Skeletal muscle tissue (tissue), 4 donors: ENCODE data around the gene SF3B5. TPM values are rescaled to one million over a fixed set of nuclear protein-coding genes. Genes with fewer than 3 reads are reported as not detected.
"Not testable (repeated sequence)": the region's sequence is repeated elsewhere in the genome, so short reads cannot be mapped to it uniquely, and the experiment has no call there.

Source experiments
- H3K27ac ChIP-seq: one replicate; pipeline ENCODE4 v1.7.0; 2013; ENCODE audit warnings: mild to moderate bottlenecking, low read depth, low read length, inconsistent platforms
- H3K27me3 ChIP-seq, 3 donors: one replicate each; pipeline ENCODE4 v1.7.0; 2013; ENCODE audit warnings: low read length in 3 of 3; ENCODE audit not compliant: control insufficient read depth in 3 of 3, insufficient read depth in 3 of 3
- H3K36me3 ChIP-seq, 3 donors: one replicate each; pipeline ENCODE4 v1.7.0; 2013; ENCODE audit warnings: low read length in 3 of 3; ENCODE audit not compliant: control insufficient read depth in 3 of 3, insufficient read depth in 3 of 3
- H3K4me1 ChIP-seq, 3 donors: one replicate each; pipeline ENCODE4 v1.7.0; 2013; ENCODE audit warnings: low read length in 3 of 3, mild to moderate bottlenecking in 3 of 3; ENCODE audit not compliant: control insufficient read depth in 3 of 3, insufficient read depth in 3 of 3
- H3K4me3 ChIP-seq, 3 donors: one replicate each; pipeline ENCODE4 v1.7.0; 2013; ENCODE audit warnings: low read length in 3 of 3
- H3K9ac ChIP-seq, 3 donors: one replicate each; pipeline ENCODE4 v1.7.0; 2013; ENCODE audit warnings: low read length in 3 of 3, mild to moderate bottlenecking in 3 of 3, moderate library complexity in 2 of 3, low read depth in 1 of 3
- H3K9me3 ChIP-seq, 3 donors: one replicate each; pipeline ENCODE4 v1.7.0; 2013; ENCODE audit warnings: low read length in 3 of 3; ENCODE audit not compliant: control insufficient read depth in 3 of 3
- total RNA-seq: library from RNA; depleted of rRNA; stranded (reverse); fragments of >200 nt; gene quantifications from one replicate; pipeline ENCODE4 v1.2.3, GENCODE V29; 2014
- donor health status: Osteomylitis.

SF3B5 gene
- total RNA-seq, 1 donor from 2014 or later, result 71.5 TPM

DNA sequence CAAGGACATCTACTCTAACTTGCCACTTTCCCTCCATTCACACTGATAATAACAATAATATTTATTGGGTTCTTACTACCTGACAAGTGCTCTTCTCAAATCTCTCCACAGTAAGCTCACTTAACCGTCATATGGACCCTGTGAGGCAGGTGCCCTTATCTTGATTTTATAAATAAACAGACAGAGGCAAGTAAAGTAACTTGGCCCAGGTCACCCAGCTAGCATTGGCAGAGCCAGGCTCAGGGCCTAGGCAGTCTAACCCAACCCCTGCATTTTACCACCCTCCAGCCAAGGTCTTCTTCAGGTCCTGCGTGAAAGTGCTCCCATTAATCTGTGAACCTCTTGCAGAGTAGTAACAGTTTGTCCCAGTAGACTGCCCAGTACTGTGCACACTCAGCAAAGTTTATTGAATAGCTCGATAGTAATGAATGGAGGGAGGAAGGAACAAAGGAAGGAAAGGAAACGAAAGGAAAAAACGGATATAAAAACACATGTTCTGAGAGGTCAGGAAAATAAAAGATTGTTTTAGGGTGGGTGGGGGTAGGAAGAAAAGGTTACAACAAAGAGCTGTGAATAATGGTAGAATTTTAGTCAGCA is 38.0 kb upstream of the SF3B5 start:
- Histone ChIP-seq H3K27ac (no peak overlapping the region), H3K9me3 (no peaks in the 10 kb centered on the region), H3K36me3 (no peaks in the 10 kb centered on the region), H3K27me3 (no peaks in the 10 kb centered on the region), H3K4me1 (no peaks in the 10 kb centered on the region), H3K9ac (no peak overlapping the region), H3K4me3 (no peak overlapping the region)

DNA sequence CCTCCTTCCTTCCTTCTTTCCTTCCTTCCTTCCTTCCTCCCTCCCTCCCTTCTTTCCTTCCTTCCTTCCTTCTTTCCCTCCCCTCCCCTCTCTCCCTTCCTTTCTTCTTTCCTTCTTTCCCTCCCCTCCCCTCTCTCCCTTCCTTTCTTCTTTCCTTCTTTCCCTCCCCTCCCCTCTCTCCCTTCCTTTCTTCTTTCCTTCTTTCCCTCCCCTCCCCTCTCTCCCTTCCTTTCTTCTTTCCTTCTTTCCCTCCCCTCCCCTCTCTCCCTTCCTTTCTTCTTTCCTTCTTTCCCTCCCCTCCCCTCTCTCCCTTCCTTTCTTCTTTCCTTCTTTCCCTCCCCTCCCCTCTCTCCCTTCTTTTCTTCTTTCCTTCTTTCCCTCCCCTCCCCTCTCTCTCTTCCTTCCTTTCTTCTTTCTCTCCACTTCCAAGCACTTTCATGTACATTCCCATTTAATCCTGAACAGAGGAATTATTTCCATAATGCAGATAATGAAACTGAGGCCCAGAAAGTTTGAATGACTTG is 36.9 kb upstream of the SF3B5 start:
- not testable (repeated sequence) for H3K4me1 ChIP-seq, H3K4me3 ChIP-seq, H3K36me3 ChIP-seq, H3K9me3 ChIP-seq, H3K27ac ChIP-seq, H3K9ac ChIP-seq, H3K27me3 ChIP-seq

DNA sequence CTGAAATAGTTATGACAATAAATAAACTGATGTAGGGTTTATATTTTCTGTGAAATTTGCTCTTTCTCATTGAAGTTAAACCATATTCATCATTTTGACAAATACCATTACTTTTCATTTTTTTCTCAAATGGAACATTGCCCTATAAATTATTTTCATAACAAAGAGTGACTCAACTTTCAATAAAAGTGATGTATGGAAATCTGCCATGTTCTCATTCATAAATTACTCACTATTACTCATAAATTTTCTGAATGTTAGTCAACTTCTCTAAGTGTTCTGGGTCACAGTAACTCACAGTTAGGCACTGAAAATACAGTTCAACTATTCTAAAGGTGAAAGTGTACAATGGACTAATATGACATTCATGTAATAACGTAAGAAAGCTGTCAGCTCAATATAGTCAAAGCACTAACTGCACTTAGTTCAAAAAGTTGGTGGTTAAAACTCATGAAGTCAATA is 35.9 kb upstream of the SF3B5 start:
- no peaks in the 10 kb centered on the region for H3K9me3 ChIP-seq
- no peaks in the 10 kb centered on the region for H3K27me3 ChIP-seq

DNA sequence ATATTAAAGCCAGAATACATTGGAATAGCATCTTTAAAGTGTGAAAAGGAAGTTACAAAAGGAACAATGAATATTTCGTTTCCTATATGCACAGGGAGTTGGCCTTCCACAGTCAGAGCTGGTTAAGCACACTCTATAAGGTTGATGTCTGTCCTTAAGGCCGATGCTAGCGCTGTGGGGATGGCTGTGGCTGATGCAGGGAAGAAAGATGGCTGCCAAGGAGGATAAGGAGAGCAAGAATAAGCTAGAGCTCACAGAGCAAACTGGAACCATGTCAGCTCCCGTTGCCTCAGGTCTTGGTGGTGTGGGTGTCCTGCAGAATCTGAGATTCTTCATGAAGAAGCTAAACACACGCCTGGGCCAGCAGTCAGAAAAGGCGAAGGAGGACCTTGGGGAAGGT is 34.1 kb upstream of the SF3B5 start:
- Histone ChIP-seq H3K4me3 (no peak overlapping the region), H3K9me3 (no peaks in the 10 kb centered on the region), H3K9ac (no peak overlapping the region), H3K4me1 (no peaks in the 10 kb centered on the region), H3K27ac (no peak overlapping the region), H3K27me3 (no peaks in the 10 kb centered on the region), H3K36me3 (no peaks in the 10 kb centered on the region)

More for the DNA sequence above, 35.9 kb upstream of the SF3B5 start:
- no peak overlapping the region for H3K9ac ChIP-seq
- no peaks in the 10 kb centered on the region for H3K4me1 ChIP-seq
- H3K27ac ChIP-seq, result no peak overlapping the region
- H3K4me3 ChIP-seq, result no peak overlapping the region
- H3K36me3 ChIP-seq, result no peaks in the 10 kb centered on the region

DNA sequence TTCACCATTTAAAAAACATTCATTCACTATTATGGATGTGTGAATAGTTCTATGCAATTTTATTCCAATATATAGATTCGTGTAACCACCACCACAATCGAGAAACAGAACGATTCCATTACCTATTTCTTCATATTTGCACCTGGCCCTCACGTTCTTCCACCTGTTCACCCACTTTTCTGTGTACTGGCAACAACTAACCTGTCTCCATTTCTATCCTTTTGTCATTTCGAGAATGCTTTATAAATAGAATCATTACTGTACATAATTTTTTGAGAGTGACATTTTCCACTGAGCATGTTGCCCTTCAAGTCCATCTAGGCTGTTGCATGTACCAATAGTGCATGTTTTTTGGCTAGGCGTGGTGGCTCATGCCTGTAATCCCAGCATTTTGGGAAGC is 31.7 kb upstream of the SF3B5 start:
- H3K4me3 ChIP-seq, result no peak overlapping the region

DNA sequence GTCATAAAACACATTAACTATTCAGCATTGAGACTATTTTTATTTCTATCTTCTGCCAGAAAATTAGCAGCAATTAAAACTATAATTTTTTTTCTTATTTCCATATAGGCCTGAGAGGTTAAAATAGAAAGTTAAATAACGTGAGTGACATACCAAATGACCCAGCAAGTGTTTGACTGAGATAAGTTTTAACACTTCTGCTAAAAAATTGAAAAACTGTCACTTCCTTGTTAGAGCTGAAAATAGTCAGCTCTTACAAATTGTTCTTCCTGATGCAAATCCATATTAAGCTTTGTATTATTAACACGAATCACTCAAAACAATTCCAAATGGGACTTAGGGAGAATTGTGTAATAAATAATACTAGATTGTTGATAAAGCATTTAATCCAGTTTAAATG is 28.5 kb upstream of the SF3B5 start:
- Histone ChIP-seq H3K9ac (no peak overlapping the region), H3K4me3 (no peak overlapping the region), H3K9me3 (no peaks in the 10 kb centered on the region), H3K36me3 (no peaks in the 10 kb centered on the region), H3K27me3 (no peaks in the 10 kb centered on the region), H3K27ac (no peak overlapping the region), H3K4me1 (no peaks in the 10 kb centered on the region)

More for the DNA sequence above, 31.7 kb upstream of the SF3B5 start:
- no peak overlapping the region for H3K27ac ChIP-seq
- H3K27me3 ChIP-seq, result no peaks in the 10 kb centered on the region
- no peak overlapping the region for H3K9ac ChIP-seq
- no peaks in the 10 kb centered on the region for H3K9me3 ChIP-seq
- H3K4me1 ChIP-seq, result no peaks in the 10 kb centered on the region
- H3K36me3 ChIP-seq, result no peaks in the 10 kb centered on the region

DNA sequence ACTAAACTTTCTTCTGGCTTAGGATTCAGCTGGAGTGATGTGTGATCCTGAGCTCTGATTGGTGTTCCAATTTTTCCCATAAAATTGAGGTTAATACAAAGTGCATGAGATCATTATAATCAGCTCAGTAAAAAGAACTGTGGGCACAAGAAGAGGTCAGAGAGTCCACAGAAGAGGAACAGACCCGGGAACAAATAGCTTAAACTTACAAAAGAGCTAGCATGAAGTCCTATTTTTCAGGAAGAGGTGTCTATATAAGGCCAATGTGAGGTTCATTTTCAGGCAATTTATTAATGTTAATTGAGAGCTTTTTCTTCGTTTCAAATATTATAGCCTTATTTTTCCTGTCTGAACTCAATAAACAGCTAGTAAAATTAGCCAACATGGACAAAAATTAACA is 28.0 kb upstream of the SF3B5 start:
- Histone ChIP-seq H3K27me3 (no peaks in the 10 kb centered on the region), H3K4me1 (no peaks in the 10 kb centered on the region), H3K36me3 (no peaks in the 10 kb centered on the region), H3K27ac (no peak overlapping the region), H3K4me3 (no peak overlapping the region), H3K9ac (no peak overlapping the region), H3K9me3 (no peaks in the 10 kb centered on the region)

DNA sequence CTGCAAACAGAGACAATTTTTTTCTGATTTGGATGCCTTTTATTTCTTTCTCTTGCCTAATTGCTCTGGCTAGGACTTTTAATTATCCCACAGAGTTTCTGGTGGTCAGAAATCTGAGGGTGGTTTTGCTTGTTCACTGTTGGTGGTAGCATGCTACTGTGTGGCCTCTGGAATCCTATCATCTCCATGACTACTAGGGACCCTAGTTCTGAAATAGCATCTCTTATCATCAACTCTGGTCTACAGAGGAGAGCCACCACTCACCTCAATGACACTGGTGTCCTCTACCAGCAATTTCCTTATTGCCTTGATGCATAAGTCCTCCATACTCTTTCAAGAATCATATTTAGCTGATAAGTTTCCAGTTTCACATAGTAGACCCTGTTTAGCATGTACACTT is 27.5 kb upstream of the SF3B5 start:
- H3K9me3 ChIP-seq, result no peaks in the 10 kb centered on the region
- H3K4me3 ChIP-seq, result no peak overlapping the region
- no peaks in the 10 kb centered on the region for H3K27me3 ChIP-seq
- no peaks in the 10 kb centered on the region for H3K4me1 ChIP-seq
- H3K9ac ChIP-seq, result no peak overlapping the region
- no peak overlapping the region for H3K27ac ChIP-seq
- H3K36me3 ChIP-seq, result no peaks in the 10 kb centered on the region

DNA sequence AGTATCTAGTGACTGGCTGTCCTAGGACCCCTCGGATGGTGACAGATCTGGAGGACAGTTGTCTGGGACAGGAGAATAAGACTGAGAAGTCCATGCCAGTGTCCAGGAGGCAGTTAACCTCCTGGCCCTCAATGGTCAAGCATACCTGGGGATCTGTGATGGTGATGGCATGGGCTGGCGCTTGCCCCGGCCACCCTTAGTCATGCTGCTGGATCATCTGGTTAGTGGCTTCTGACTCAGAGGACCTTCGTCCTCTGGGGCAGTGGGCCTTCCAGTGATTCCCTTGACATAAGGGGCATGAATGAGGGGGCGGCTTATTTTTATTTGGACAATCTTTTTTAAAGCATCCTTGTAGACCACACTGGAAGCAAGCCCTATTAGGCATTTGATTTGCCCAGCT is 24.0 kb upstream of the SF3B5 start:
- H3K4me1 ChIP-seq, result no peaks in the 10 kb centered on the region
- H3K9ac ChIP-seq, result no peak overlapping the region
- no peaks in the 10 kb centered on the region for H3K27me3 ChIP-seq

DNA sequence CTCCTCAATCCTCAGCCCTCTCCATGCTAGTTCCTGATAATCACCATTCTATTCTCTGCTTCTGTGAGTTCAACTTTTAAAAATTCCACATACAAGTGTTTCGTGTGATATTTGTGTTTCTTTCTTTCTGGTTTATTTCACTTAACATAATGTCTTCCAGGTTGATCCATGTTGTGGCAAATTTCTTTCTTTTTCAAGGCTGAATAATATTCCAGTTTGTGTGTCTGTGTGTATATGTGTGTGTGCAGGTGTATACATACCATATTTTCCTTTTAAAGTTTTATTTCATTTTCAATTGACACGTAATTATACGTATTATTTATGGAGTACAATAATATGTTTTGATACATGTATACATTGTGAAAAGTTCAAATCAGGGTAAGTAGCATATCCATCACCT is 19.8 kb upstream of the SF3B5 start:
- Histone ChIP-seq H3K9ac (no peak overlapping the region), H3K9me3 (no peaks in the 10 kb centered on the region), H3K4me3 (no peak overlapping the region), H3K36me3 (no peaks in the 10 kb centered on the region), H3K27ac (no peak overlapping the region), H3K27me3 (no peaks in the 10 kb centered on the region), H3K4me1 (no peaks in the 10 kb centered on the region)

More for the DNA sequence above, 24.0 kb upstream of the SF3B5 start:
- Histone ChIP-seq H3K27ac (no peak overlapping the region), H3K9me3 (no peaks in the 10 kb centered on the region), H3K36me3 (no peaks in the 10 kb centered on the region), H3K4me3 (no peak overlapping the region)
